OCI-LY3 (cell line): Measurements from ENCODE around the gene THY1.

Experiments
- H2AFZ ChIP-seq: fragments of 200-600, 300-600 bp; shearing (Covaris generic); 2 replicates; pipeline ENCODE4 v1.6.0; 2014; ENCODE audit warnings: antibody characterized with exemption, low read depth, low read length
- H3K27ac ChIP-seq: fragments of 200-600, 300-600 bp; sonication (generic); 2 replicates; pipeline ENCODE4 v1.5.1; 2014; ENCODE audit warnings: mild to moderate bottlenecking, low read length, moderate library complexity, mixed read lengths
- H3K27me3 ChIP-seq: fragments of 200-600, 300-600 bp; sonication (generic); 2 replicates; pipeline ENCODE4 v1.6.1; 2014; ENCODE audit warnings: low read depth, low read length, mixed read lengths
- H3K36me3 ChIP-seq: fragments of 200-600, 300-600 bp; sonication (generic); replicated peaks from 2 replicates; pipeline ENCODE3; 2014; ENCODE audit warnings: low read depth, low read length, mixed read lengths
- H3K4me1 ChIP-seq: fragments of 300-600, 200-600 bp; sonication (generic); 2 replicates; pipeline ENCODE4 v1.6.1; 2014; ENCODE audit warnings: low read length, mixed read lengths
- H3K4me2 ChIP-seq: fragments of 200-600, 300-600 bp; sonication (generic); 2 replicates; pipeline ENCODE4 v1.6.1; 2014; ENCODE audit warnings: low read length, mixed read lengths
- H3K4me3 ChIP-seq: fragments of 300-600, 200-600 bp; sonication (generic); 2 replicates; pipeline ENCODE4 v1.5.1; 2014; ENCODE audit warnings: antibody characterized with exemption, mild to moderate bottlenecking, low read length, moderate library complexity
- H3K79me2 ChIP-seq: fragments of 300-600, 200-600 bp; shearing (Covaris generic); 2 replicates; pipeline ENCODE4 v1.6.1; 2014; ENCODE audit warnings: mild to moderate bottlenecking, low read length, mixed read lengths
- H3K9ac ChIP-seq: fragments of 300-600, 200-600 bp; shearing (Covaris generic); 2 replicates; pipeline ENCODE4 v1.6.0; 2014; ENCODE audit warnings: mild to moderate bottlenecking, low read length, moderate library complexity
- H3K9me3 ChIP-seq: fragments of 200-600, 300-600 bp; shearing (Covaris generic); 2 replicates; pipeline ENCODE4 v1.6.1; 2014; ENCODE audit warnings: low read length, mixed read lengths; ENCODE audit not compliant: insufficient read depth
- H4K20me1 ChIP-seq: fragments of 200-600, 300-600 bp; sonication (generic); 2 replicates; pipeline ENCODE4 v1.6.1; 2016; ENCODE audit warnings: low read length, mixed read lengths; ENCODE audit not compliant: insufficient read depth
- EZH2phosphoT487 ChIP-seq: fragments of 200-600 bp; shearing (Covaris generic); IDR thresholded peaks from 2 replicates; pipeline ENCODE4 v1.6.1; 2018; ENCODE audit warnings: antibody characterized with exemption, mixed run types, low read depth
- TF ChIP-seq, protein P1 (sequence below): fragments of 200-600, 300-600 bp; sonication (generic); IDR thresholded peaks from 2 replicates; pipeline ENCODE4 v1.5.1; 2014; ENCODE audit warnings: antibody characterized with exemption, low read length, low read depth

The THY1 gene

DNA sequence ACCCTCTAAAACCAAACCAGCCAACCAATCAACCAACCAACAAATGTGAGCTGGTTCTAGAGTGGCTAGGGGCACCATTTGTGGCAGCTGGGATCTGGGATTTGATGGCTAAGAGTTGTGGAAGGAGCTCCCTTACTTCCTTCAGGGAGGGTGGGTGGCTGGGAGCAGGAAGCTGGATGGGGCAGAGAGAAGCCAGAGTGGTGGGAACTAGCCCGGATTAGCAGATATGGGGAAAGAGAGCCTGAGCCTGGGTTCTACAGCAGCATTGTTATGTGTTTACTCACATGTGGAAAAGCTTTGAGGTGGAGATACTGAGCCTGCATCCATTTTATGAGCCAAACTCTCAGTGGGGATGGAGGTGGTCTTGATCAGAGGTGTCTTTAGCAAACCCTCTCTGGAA lies 30.9 kb upstream of the THY1 start:
- H3K4me2 ChIP-seq = no peak overlapping the region
- H3K4me1 ChIP-seq = no peaks in the 10 kb centered on the region
- no peaks in the 10 kb centered on the region for H4K20me1 ChIP-seq
- no peaks in the 10 kb centered on the region for H3K79me2 ChIP-seq
- H2AFZ ChIP-seq = no peak overlapping the region
- H3K4me3 ChIP-seq = no peak overlapping the region
- H3K36me3 ChIP-seq = no peaks in the 10 kb centered on the region
- no peak overlapping the region for H3K9ac ChIP-seq
- H3K27ac ChIP-seq = no peak overlapping the region
- H3K27me3 ChIP-seq = peaks cover 15% of the 10 kb centered on the region
- TF ChIP-seq EZH2phosphoT487 = no peak
- TF ChIP-seq, protein P1, sequence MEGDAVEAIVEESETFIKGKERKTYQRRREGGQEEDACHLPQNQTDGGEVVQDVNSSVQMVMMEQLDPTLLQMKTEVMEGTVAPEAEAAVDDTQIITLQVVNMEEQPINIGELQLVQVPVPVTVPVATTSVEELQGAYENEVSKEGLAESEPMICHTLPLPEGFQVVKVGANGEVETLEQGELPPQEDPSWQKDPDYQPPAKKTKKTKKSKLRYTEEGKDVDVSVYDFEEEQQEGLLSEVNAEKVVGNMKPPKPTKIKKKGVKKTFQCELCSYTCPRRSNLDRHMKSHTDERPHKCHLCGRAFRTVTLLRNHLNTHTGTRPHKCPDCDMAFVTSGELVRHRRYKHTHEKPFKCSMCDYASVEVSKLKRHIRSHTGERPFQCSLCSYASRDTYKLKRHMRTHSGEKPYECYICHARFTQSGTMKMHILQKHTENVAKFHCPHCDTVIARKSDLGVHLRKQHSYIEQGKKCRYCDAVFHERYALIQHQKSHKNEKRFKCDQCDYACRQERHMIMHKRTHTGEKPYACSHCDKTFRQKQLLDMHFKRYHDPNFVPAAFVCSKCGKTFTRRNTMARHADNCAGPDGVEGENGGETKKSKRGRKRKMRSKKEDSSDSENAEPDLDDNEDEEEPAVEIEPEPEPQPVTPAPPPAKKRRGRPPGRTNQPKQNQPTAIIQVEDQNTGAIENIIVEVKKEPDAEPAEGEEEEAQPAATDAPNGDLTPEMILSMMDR = no peak
- no peaks in the 10 kb centered on the region for H3K9me3 ChIP-seq

DNA sequence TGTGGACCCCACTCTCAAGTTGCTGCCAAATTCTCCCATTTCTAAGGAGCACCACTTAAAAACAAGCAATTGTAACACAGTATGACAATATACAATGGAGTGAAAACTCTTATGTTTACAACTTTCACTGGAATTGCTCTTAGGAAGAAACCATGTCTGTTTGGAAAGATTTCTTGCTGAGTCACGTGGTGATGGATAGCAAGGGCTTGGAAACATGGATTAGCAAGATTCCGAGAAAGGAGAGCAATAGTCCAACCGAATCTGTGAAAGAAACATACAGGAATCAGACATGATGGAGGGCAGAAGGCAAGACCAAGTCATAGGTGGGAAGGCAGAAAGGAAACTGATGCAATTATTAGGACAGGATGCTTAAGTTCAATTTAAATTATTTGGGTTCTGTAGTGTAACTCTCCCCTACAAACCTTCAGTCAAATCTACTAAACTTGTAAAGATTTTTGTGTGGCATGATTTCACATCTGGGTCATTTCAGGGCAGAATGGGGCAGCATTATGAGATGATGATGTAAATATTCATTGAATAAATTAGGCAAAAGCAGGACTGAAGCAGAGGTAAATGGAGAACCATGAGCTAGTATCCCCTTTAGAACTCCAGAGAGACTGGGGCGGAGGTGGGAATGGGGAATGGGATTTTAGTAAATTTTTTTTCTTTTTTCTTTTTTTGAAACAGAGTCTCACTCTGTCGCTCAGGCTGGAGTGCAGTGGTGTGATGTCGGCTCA lies 27.8 kb upstream of the THY1 start:
- Histone ChIP-seq H3K9me3 (no peaks in the 10 kb centered on the region), H4K20me1 (no peaks in the 10 kb centered on the region), H2AFZ (no peak overlapping the region), H3K4me2 (no peak overlapping the region), H3K4me3 (no peak overlapping the region), H3K9ac (no peak overlapping the region), H3K79me2 (no peaks in the 10 kb centered on the region), H3K36me3 (no peaks in the 10 kb centered on the region), H3K27ac (no peak overlapping the region), H3K4me1 (no peaks in the 10 kb centered on the region), H3K27me3 (peaks cover 15% of the 10 kb centered on the region)
- no peak for TF ChIP-seq EZH2phosphoT487
- TF ChIP-seq, protein P1 = no peak

DNA sequence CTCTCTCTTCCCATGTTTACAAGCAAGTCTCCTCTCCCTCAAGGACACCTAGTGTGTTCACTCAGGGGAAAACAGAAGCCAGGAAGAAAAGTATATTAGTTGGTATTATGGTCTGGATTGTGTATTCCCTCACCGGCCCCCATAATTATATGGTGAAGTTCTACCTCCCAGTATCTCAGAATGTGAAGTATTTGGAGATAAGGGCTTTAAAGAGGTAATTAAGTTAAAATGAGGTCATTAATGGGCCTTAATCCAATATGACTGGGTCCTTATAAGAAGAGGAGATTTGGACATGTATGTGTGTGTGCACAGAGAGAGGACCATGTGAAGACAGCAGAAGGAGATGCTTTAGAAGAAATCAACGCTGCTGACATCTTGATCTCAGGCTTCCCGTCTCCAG lies 26.5 kb upstream of the THY1 start:
- no peaks in the 10 kb centered on the region for H4K20me1 ChIP-seq
- no peaks in the 10 kb centered on the region for H3K79me2 ChIP-seq
- no peak overlapping the region for H3K27ac ChIP-seq
- H3K9me3 ChIP-seq = no peaks in the 10 kb centered on the region
- H3K9ac ChIP-seq = no peak overlapping the region
- H3K27me3 ChIP-seq = peaks cover 15% of the 10 kb centered on the region
- no peak overlapping the region for H2AFZ ChIP-seq
- no peaks in the 10 kb centered on the region for H3K4me1 ChIP-seq
- no peak for TF ChIP-seq EZH2phosphoT487
- TF ChIP-seq, protein P1 = no peak
- no peaks in the 10 kb centered on the region for H3K36me3 ChIP-seq
- H3K4me2 ChIP-seq = no peak overlapping the region
- no peak overlapping the region for H3K4me3 ChIP-seq

DNA sequence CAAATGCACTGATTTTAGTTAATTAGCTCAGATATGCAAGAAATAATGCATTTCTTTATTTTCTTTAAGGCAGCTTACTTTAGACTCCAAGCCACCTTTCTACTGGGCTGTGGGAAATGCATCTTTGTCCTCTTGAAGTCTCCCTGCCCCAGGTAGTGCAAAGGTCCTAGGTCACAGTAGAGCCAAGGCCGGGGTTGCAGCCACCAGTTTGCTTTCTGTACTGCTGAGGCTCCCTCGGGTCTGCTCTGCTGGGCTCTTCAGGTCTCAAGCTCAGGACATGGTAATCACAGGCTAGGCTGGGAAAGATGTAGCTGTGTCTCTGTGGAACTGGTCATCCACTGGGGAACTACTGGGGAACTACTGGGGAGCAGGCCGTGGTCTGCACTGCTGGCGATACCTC lies 25.4 kb upstream of the THY1 start:
- no peaks in the 10 kb centered on the region for H3K4me1 ChIP-seq
- no peak overlapping the region for H3K4me3 ChIP-seq

More for the DNA sequence above, 25.4 kb upstream of the THY1 start:
- Histone ChIP-seq H3K79me2 (no peaks in the 10 kb centered on the region), H3K9ac (no peak overlapping the region), H3K27me3 (peaks cover 17% of the 10 kb centered on the region), H3K36me3 (no peaks in the 10 kb centered on the region), H3K9me3 (no peaks in the 10 kb centered on the region), H3K27ac (no peak overlapping the region), H2AFZ (no peak overlapping the region), H3K4me2 (no peak overlapping the region), H4K20me1 (no peaks in the 10 kb centered on the region)
- TF ChIP-seq, protein P1 = no peak
- no peak for TF ChIP-seq EZH2phosphoT487
